Thyroid gland (tissue), 4 donors: ENCODE results near the gene IL11.

ENCODE experiments used
- CTCF ChIP-seq, 6 experiments: fragments of 200-600 bp in 3 of 6; fragments of 450-650 bp in 3 of 6; sonication (generic) in 3 of 6; IDR thresholded peaks; one replicate each; pipeline ENCODE4 v1.5.1; 2016 to 2019; ENCODE audit warnings: antibody characterized with exemption in 6 of 6, mild to moderate bottlenecking in 2 of 6, inconsistent platforms in 1 of 6, moderate library complexity in 1 of 6
- POLR2A ChIP-seq, 2 donors: fragments of 450-650 bp; IDR thresholded peaks; one replicate each; pipeline ENCODE4 v1.6.1; 2017; ENCODE audit warnings: antibody characterized with exemption in 2 of 2, mild to moderate bottlenecking in 2 of 2, moderate library complexity in 1 of 2

GRCh38 chr19:55369653-55370304 is 484 bp downstream of the IL11 start:
- TF ChIP-seq CTCF (IDR thresholded peaks at IDR 0.05) = no peak
- no peak for TF ChIP-seq POLR2A (IDR thresholded peaks at IDR 0.05)
